ENCODE results near the gene RPS6KA4. TPM values are rescaled to one million over a fixed set of nuclear protein-coding genes. Genes with fewer than 3 reads are reported as not detected.

Gene RPS6KA4
- total and polyA plus RNA-seq, 8 donors = 7.4 to 18.8 (median 10.5) TPM

DNA sequence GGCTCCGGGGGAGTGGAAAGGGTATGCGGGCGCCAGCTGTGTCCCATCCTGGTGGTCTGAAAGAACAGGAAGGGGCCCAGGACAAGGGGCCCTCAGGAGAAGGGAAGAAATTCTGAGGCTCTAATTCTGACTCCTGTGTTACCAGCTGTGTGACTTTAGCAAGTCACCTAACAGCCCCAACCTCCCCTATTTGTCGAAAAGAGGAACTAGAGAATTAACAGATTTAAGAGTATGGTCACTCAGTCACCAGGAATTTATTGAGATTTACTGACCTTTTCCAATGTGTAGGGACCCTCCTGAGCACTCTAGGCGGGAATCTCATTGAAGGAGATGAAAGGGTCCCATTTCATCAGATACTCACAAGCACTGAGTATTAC, 14.6 kb downstream of the RPS6KA4 start:
- DNase-seq (peak in 1 of 6 donors; percentile 36), ATAC-seq (no peak), FAIRE-seq (no peak)
- no peaks in the 10 kb centered on the region for H3K27me3 ChIP-seq
- H3K9me3 ChIP-seq = no peaks in the 10 kb centered on the region
- TF ChIP-seq, protein P1, sequence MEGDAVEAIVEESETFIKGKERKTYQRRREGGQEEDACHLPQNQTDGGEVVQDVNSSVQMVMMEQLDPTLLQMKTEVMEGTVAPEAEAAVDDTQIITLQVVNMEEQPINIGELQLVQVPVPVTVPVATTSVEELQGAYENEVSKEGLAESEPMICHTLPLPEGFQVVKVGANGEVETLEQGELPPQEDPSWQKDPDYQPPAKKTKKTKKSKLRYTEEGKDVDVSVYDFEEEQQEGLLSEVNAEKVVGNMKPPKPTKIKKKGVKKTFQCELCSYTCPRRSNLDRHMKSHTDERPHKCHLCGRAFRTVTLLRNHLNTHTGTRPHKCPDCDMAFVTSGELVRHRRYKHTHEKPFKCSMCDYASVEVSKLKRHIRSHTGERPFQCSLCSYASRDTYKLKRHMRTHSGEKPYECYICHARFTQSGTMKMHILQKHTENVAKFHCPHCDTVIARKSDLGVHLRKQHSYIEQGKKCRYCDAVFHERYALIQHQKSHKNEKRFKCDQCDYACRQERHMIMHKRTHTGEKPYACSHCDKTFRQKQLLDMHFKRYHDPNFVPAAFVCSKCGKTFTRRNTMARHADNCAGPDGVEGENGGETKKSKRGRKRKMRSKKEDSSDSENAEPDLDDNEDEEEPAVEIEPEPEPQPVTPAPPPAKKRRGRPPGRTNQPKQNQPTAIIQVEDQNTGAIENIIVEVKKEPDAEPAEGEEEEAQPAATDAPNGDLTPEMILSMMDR (IDR thresholded peaks at IDR 0.05) = no peak
- H3K36me3 ChIP-seq = peaks cover 0 to 8% (median 0%) of the 10 kb centered on the region in 3 donors
- intact Hi-C loops (cut with DNase I) = no loop called here
- H3K27ac ChIP-seq = no peak overlapping the region
- H3K4me3 ChIP-seq = no peak overlapping the region
- H3K4me1 ChIP-seq = peaks cover 0 to 4% (median 3%) of the 10 kb centered on the region in 3 donors
- 81 to 92% methylated on average over 5 of the region's 5 CpGs for WGBS, 2 donors

DNA sequence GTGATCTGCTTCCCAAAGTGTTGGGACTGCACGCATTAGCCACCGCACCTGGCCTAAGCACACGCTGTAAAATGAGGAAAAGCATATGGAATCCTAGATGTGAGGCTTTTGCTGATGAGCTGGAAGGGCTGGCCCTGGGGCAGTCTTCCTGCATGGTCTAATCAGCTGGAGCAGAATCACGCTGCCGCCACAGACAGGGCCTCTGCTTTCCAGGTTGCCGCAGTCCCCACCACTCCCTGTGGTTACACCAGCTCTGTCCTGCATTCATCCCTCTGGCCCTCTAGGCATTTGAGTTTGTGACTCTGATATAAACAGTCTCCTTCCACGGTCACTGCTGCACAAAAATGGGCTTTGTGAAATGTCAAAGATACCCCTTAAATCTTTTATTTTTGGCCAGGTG, 17.1 kb downstream of the RPS6KA4 start:
- no peak overlapping the region for H3K27ac ChIP-seq
- ATAC-seq (no peak), FAIRE-seq (no peak), DNase-seq (no peak)
- TF ChIP-seq, protein P1 (IDR thresholded peaks at IDR 0.05) = no peak
- no peak overlapping the region for H3K4me3 ChIP-seq
- peaks cover 0 to 4% (median 3%) of the 10 kb centered on the region in 3 donors for H3K4me1 ChIP-seq
- H3K27me3 ChIP-seq = no peaks in the 10 kb centered on the region
- intact Hi-C loops (cut with DNase I) = no loop called here
- 93 to 95% methylated on average over 7 of the region's 7 CpGs for WGBS, 2 donors
- no peaks in the 10 kb centered on the region for H3K9me3 ChIP-seq
- no peaks in the 10 kb centered on the region for H3K36me3 ChIP-seq

DNA sequence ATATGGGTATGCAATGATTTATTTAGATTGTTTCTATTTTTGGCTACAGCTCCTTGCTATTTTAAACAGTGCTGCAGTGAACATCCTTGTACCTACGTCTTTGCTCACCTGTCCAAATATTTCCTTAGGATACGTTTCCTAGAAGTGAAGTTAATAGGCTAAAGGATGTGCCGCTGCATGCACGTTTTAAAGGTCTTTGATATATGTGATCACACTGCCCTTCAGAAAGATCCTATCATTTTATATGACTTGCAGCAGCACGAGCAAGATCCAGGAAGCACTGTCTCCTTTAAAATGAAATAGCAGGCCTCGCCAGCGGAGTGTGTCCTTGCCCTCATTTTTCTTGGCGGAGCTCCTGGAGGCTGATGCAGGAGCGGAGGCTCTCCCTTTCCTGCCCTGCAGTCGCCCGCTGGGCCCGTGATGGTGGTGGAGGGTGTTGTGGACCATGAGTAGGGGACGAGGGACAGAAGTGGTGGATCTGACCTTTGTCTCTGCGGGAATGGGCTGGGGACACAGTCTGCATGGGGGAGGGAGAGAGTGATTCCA, 19.4 kb downstream of the RPS6KA4 start:
- DNase-seq (peak in 5 of 6 donors; percentile 64 to 82 (median 74)), ATAC-seq (peak; percentile 86 to 98 (median 92)), FAIRE-seq (no peak)
- no peak overlapping the region for H3K27ac ChIP-seq
- TF ChIP-seq, protein P1 (IDR thresholded peaks at IDR 0.05) = no peak
- peaks cover 0 to 4% (median 3%) of the 10 kb centered on the region in 3 donors for H3K4me1 ChIP-seq
- no peak overlapping the region for H3K4me3 ChIP-seq
- no peaks in the 10 kb centered on the region for H3K9me3 ChIP-seq
- no peaks in the 10 kb centered on the region for H3K36me3 ChIP-seq
- no peaks in the 10 kb centered on the region for H3K27me3 ChIP-seq
- intact Hi-C loops (cut with DNase I) = no loop called here
- WGBS, 2 donors = 11 to 14% methylated on average over 14 of the region's 14 CpGs

DNA sequence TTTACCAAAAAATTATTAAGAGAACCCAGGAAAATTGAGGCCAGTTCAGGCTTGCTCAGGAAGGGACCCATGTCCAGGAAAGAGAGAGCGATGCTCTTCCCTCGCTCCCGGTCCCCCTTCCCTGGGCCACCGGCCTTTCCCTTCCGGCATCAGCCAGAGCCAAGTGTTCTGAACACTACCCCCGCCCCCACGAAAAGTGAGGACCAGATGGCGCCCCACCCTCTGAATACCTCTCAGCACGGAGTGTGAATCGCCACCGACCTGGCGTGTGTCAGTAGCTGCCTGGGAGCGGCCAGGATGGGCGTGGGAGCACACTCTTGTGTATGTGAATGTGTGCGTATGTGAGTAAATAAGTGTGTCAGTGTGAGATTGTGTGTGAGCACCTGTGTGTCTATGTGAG, 20.2 kb downstream of the RPS6KA4 start:
- intact Hi-C loops (cut with DNase I) = no loop called here
- 82 to 86% methylated on average over 15 of the region's 15 CpGs for WGBS, 2 donors
- DNase-seq = peak in 1 of 6 donors; percentile 28

More for the DNA sequence above, 20.2 kb downstream of the RPS6KA4 start:
- Histone ChIP-seq H3K9me3 (no peaks in the 10 kb centered on the region), H3K4me1 (peaks cover 0 to 4% (median 3%) of the 10 kb centered on the region in 3 donors), H3K27me3 (no peaks in the 10 kb centered on the region), H3K4me3 (no peak overlapping the region), H3K36me3 (no peaks in the 10 kb centered on the region), H3K27ac (no peak overlapping the region)
- FAIRE-seq (no peak), ATAC-seq (no peak)
- TF ChIP-seq, protein P1 (IDR thresholded peaks at IDR 0.05) = no peak

Measured in pancreas (tissue), 10 donors.